ENCODE data around the gene SLC44A4.

Gene SLC44A4

DNA sequence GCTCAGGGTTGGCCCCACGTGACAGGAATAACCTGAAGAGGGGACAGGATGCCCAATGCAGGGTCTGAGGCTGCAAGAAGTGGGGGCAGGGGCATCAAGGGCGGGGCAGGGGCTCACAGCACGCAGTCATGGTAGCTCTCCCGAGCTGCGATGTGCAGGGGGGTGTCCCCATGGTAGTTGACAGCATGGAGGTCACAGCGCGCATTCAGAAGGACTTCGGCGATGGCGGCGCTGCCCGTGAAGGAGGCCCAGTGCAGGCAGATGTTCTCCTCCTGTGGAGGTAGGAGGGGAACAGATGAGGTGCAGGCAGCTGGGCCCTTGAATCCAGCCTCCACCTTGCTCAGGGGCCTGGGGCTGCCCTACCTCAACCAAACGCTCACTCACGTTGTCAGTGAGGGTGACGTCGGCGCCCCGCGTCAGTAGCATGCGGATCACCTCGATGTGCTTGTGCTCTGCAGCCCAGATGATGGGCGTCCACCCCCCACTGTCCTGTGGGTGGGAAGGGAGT is 5.8 kb upstream of the SLC44A4 start:
- DNase-seq (ENCODE audit: low read depth): no peak
- TF ChIP-seq, protein P1, sequence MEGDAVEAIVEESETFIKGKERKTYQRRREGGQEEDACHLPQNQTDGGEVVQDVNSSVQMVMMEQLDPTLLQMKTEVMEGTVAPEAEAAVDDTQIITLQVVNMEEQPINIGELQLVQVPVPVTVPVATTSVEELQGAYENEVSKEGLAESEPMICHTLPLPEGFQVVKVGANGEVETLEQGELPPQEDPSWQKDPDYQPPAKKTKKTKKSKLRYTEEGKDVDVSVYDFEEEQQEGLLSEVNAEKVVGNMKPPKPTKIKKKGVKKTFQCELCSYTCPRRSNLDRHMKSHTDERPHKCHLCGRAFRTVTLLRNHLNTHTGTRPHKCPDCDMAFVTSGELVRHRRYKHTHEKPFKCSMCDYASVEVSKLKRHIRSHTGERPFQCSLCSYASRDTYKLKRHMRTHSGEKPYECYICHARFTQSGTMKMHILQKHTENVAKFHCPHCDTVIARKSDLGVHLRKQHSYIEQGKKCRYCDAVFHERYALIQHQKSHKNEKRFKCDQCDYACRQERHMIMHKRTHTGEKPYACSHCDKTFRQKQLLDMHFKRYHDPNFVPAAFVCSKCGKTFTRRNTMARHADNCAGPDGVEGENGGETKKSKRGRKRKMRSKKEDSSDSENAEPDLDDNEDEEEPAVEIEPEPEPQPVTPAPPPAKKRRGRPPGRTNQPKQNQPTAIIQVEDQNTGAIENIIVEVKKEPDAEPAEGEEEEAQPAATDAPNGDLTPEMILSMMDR (conservative IDR thresholded peaks at IDR 0.05; ENCODE audit: low read depth, low read length): no peak
- H3K4me3 ChIP-seq (ENCODE audit: low read length): no peak overlapping the region

DNA sequence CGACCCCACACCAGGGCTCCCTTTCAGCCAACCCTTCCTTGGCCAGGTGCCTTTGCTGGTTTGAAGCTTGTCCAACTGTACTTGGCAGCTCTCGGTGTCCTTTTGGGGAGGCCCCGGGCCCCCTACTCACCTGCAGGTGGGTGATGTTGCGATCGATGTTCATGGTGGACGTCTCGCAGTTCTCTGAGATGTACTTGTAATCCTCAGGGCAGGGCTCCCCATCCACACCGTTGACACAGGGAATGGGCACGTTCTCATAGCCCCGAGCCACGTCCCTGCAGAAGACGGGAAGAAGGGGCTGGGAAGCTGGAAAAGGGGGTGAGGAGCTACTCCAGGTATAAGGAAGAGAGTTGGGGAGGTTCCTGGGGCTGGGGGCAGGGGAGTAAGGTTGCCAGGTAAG is 4.9 kb upstream of the SLC44A4 start:
- no peak overlapping the region for H3K4me3 ChIP-seq (ENCODE audit: low read length)
- TF ChIP-seq, protein P1 (conservative IDR thresholded peaks at IDR 0.05; ENCODE audit: low read depth, low read length): no peak

DNA sequence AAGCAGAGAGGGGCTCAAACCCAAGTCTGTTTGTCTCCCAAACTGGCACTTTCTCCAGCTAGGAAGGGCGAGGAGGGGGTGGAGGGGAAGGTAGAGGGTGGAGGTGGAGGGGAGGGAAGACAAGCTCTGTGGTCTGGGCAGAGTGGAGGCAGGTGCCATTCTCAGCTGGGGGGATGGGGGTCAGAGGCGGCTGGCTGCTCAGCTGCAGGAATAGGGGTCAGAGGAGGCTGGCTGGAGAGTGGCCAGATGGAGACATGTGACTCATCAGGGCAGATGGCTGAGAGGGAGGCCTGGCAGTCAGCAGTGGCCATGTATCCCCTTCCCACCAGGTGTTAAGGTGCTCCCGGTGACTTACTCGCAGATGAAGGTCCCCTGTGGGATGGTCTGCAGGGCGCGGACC is 3.5 kb upstream of the SLC44A4 start:
- no peak overlapping the region for H3K4me3 ChIP-seq (ENCODE audit: low read length)
- TF ChIP-seq, protein P1 (conservative IDR thresholded peaks at IDR 0.05; ENCODE audit: low read depth, low read length): no peak
- no peak for DNase-seq (ENCODE audit: low read depth)

More for the DNA sequence above, 4.9 kb upstream of the SLC44A4 start:
- no peak for DNase-seq (ENCODE audit: low read depth)

DNA sequence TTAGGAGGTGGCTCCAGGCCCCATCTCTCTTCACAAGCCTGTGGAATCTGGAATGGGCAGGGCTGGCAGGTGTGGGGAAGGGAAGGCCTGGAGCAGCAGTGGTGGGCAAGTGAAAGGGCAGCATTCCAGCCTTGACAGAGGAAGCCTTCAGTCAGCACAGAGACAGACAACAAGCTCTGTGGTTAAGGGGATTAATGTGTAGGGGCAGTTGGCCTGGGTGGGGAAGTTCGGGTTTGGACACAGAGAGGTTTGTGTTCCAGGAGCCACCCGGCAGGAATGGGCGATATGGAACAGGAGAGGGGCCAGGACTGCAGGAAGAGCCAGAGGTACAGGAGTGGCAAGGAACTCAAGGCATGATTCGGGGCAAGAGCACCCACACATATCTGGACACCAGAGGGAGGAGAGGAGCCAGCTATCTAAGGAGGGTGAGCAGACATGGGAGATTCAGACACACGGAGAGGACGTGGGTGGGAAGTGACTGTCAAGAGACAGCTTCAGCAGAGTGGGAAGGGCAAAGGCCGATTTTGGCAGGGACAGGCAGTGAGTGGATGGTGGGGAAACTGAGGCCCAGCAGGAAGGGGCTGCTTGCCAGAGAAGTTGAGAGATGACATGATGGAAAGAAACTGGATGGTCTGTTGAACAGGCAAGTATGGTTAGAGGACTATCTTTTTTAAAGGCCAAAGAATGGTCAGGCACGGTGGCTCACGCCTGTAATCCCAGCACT is 2.5 kb upstream of the SLC44A4 start:
- DNase-seq (ENCODE audit: low read depth): no peak
- no peak overlapping the region for H3K4me3 ChIP-seq (ENCODE audit: low read length)
- TF ChIP-seq, protein P1 (conservative IDR thresholded peaks at IDR 0.05; ENCODE audit: low read depth, low read length): no peak

DNA sequence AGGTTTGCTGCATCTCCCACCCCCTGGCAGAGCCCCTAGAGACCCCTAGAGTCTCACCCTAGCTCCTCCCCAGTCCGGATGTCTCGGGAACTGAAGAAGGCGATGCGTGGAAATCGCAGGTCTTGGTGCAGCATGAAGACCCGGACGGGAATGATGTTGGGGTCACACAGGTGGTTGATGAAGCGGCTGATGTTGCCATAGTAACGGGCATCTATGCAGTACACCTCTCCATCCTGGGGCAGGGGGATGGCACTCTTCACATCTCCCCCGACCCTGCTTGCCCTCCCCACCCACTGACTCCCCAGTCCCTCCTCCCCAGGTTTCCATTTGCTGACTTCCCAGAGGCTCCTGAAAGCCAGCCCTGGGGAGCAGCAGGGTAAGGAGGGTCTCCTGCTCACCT is 1.8 kb upstream of the SLC44A4 start:
- DNase-seq (ENCODE audit: low read depth): no peak
- TF ChIP-seq, protein P1 (conservative IDR thresholded peaks at IDR 0.05; ENCODE audit: low read depth, low read length): no peak
- no peak overlapping the region for H3K4me3 ChIP-seq (ENCODE audit: low read length)

DNA sequence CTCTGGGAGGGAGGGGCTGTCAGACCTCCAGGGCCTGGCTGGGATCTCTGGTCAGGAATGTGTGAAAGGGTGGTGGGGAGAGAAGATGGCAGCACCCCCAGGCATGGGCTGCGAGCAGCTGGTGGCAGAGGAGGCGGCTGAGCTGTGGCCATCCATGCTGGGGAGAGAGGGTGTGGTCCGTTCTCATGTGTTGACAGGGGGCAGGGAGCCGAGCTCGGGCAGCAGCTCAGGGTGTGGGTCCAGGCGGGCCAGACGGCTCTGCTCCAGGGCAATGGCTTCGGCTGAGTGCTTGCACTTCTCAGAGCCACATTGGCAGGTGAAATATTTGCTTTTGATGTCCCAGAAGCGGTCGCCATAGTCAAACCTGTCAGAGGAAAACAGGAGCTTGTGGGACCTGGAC is 1.1 kb upstream of the SLC44A4 start:
- TF ChIP-seq, protein P1 (conservative IDR thresholded peaks at IDR 0.05; ENCODE audit: low read depth, low read length): no peak
- no peak for DNase-seq (ENCODE audit: low read depth)

DNA sequence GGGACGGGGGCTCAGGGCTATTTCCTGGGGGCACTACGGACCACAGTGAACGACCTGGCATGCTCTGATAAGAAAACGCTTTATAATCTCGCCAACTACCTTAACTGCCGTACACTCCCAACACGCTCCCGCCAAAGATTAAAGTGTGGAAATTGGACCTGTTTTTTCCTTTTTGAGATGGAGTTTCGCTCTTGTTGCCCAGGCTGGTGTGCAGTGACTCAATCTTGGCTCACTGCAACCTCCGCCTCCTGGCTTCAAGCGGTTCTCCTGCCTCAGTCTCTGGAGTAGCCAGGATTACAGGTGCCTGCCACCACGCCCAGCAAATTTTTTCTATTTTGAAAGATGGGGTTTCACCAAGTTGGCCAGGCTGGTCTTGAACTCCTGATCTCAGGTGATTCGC is 346 bp upstream of the SLC44A4 start:
- no peak overlapping the region for H3K4me3 ChIP-seq (ENCODE audit: low read length)
- TF ChIP-seq, protein P1 (conservative IDR thresholded peaks at IDR 0.05; ENCODE audit: low read depth, low read length): no peak

More for the DNA sequence above, 1.1 kb upstream of the SLC44A4 start:
- no peak overlapping the region for H3K4me3 ChIP-seq (ENCODE audit: low read length)

More for the DNA sequence above, 346 bp upstream of the SLC44A4 start:
- DNase-seq (ENCODE audit: low read depth): no peak

Data from retinal pigment epithelial cell (primary cell).